HG03095 (cell line): Measurements from ENCODE around the gene TTC13.
A peak's percentile ranks its signal among the peaks of the same experiment; 100 is the strongest.

Experiments used
- ATAC-seq: cut with Tn5 transposase; IDR thresholded peaks from one replicate; pipeline ENCODE4 v1.9.1; 2021; ENCODE audit warnings: moderate library complexity; ENCODE audit not compliant: unreplicated experiment

TTC13 gene

GRCh38 chr1:230957580-230957989, 21.1 kb downstream of the TTC13 start:
- ATAC-seq: peak; percentile 79

GRCh38 chr1:230950404-230950803, 28.3 kb downstream of the TTC13 start:
- no peak for ATAC-seq

- no peak for ATAC-seq
Measured at GRCh38 chr1:230948903-230949302, 29.8 kb downstream of the TTC13 start.

- ATAC-seq: no peak
Measured at GRCh38 chr1:230948301-230948700, 30.4 kb downstream of the TTC13 start.

GRCh38 chr1:230943048-230943593, 35.5 kb downstream of the TTC13 start:
- ATAC-seq: no peak

- ATAC-seq: no peak
Measured at GRCh38 chr1:230940848-230941247, 37.8 kb downstream of the TTC13 start.

GRCh38 chr1:230939806-230940489, 38.7 kb downstream of the TTC13 start:
- ATAC-seq: no peak

GRCh38 chr1:230938924-230939368, 39.7 kb downstream of the TTC13 start:
- no peak for ATAC-seq

- no peak for ATAC-seq
Measured at GRCh38 chr1:230937371-230937770, 41.3 kb downstream of the TTC13 start.

- ATAC-seq: no peak
Measured at GRCh38 chr1:230936475-230936874, 42.2 kb downstream of the TTC13 start.

- no peak for ATAC-seq
Measured at GRCh38 chr1:230935852-230936251, 42.8 kb downstream of the TTC13 start.

GRCh38 chr1:230930986-230931385, 47.7 kb downstream of the TTC13 start:
- no peak for ATAC-seq

- ATAC-seq: no peak
Measured at GRCh38 chr1:230926182-230926581, 52.5 kb downstream of the TTC13 start.

GRCh38 chr1:230925608-230926007, 53.1 kb downstream of the TTC13 start:
- ATAC-seq: no peak

- ATAC-seq: no peak
Measured at GRCh38 chr1:230923176-230923575, 55.5 kb downstream of the TTC13 start.

GRCh38 chr1:230922620-230923019, 56.0 kb downstream of the TTC13 start:
- no peak for ATAC-seq

- ATAC-seq: no peak
Measured at GRCh38 chr1:230919207-230919606, 59.5 kb downstream of the TTC13 start.

GRCh38 chr1:230917284-230918135, 61.2 kb downstream of the TTC13 start:
- ATAC-seq: peak; percentile 64

GRCh38 chr1:230916587-230917283, 61.9 kb downstream of the TTC13 start:
- no peak for ATAC-seq

GRCh38 chr1:230915078-230915477, 63.6 kb downstream of the TTC13 start:
- ATAC-seq: no peak

GRCh38 chr1:230913496-230913895, 65.2 kb downstream of the TTC13 start:
- no peak for ATAC-seq
